MM.1S (cell line): Measurements from ENCODE around the gene NETO1.

Experiments used
- DNase-seq: peaks from one replicate; pipeline ENCODE4 v3.0.0-alpha.2; 2015
- H2AFZ ChIP-seq: fragments of 300-600 bp; sonication (generic); 2 replicates; pipeline ENCODE4 v1.6.0; 2016; ENCODE audit warnings: antibody characterized with exemption, low read length
- H3F3A ChIP-seq: fragments of 300-600 bp; sonication (generic); 2 replicates; pipeline ENCODE4 v1.6.1; 2016; ENCODE audit warnings: mild to moderate bottlenecking, antibody characterized with exemption, low read length, moderate library complexity, mixed read lengths; ENCODE audit not compliant: insufficient read depth
- H3K27ac ChIP-seq: fragments of 300-600 bp; sonication (generic); 2 replicates; pipeline ENCODE4 v1.5.1; 2016; ENCODE audit warnings: mild to moderate bottlenecking, low read length
- H3K27me3 ChIP-seq: fragments of 300-600 bp; sonication (generic); replicated peaks from 2 replicates; pipeline ENCODE4 v1.6.0; 2016; ENCODE audit warnings: low read length; ENCODE audit not compliant: insufficient read depth
- H3K36me3 ChIP-seq: fragments of 300-600 bp; sonication (generic); replicated peaks from 2 replicates; pipeline ENCODE4 v1.6.1; 2016; ENCODE audit warnings: mild to moderate bottlenecking, low read length, mixed read lengths; ENCODE audit not compliant: insufficient read depth
- H3K4me1 ChIP-seq: fragments of 300-600 bp; sonication (generic); 2 replicates; pipeline ENCODE4 v1.6.1; 2016; ENCODE audit warnings: low read length, mixed read lengths
- H3K4me2 ChIP-seq: fragments of 300-600 bp; sonication (generic); 2 replicates; pipeline ENCODE4 v1.6.0; 2016; ENCODE audit warnings: low read depth, low read length
- H3K4me3 ChIP-seq: fragments of 300-600 bp; sonication (generic); 2 replicates; pipeline ENCODE4 v1.5.1; 2016; ENCODE audit warnings: low read length, mixed read lengths
- H3K79me2 ChIP-seq: fragments of 300-600 bp; sonication (generic); 2 replicates; pipeline ENCODE4 v1.6.1; 2016; ENCODE audit warnings: mixed run types, low read length, mixed read lengths
- H3K9ac ChIP-seq: fragments of 300-600 bp; sonication (generic); 2 replicates; pipeline ENCODE4 v1.6.1; 2016; ENCODE audit warnings: low read length, mixed read lengths
- H3K9me2 ChIP-seq: fragments of 300-600 bp; sonication (generic); replicated peaks from 2 replicates; pipeline ENCODE4 v1.6.1; 2016; ENCODE audit warnings: mild to moderate bottlenecking, low read length, mixed read lengths; ENCODE audit not compliant: insufficient read depth
- H3K9me3 ChIP-seq: fragments of 300-600 bp; sonication (generic); replicated peaks from 2 replicates; pipeline ENCODE4 v1.6.1; 2016; ENCODE audit warnings: mild to moderate bottlenecking, low read length, mixed read lengths; ENCODE audit not compliant: insufficient read depth
- H4K20me1 ChIP-seq: fragments of 300-600 bp; sonication (generic); 2 replicates; pipeline ENCODE4 v1.6.1; 2016; ENCODE audit warnings: mild to moderate bottlenecking, low read length, moderate library complexity, mixed read lengths; ENCODE audit not compliant: insufficient read depth
- EZH2 ChIP-seq: fragments of 300-600 bp; sonication (generic); optimal IDR thresholded peaks from 2 replicates; pipeline ENCODE3; 2017; ENCODE audit warnings: low read depth, mild to moderate bottlenecking, antibody characterized with exemption, low read length, mixed read lengths
- EZH2phosphoT487 ChIP-seq: fragments of 300-600 bp; sonication (generic); IDR thresholded peaks from 2 replicates; pipeline ENCODE4 v1.6.1; 2018; ENCODE audit warnings: antibody characterized with exemption, low read length
- TF ChIP-seq, protein P1 (sequence below): fragments of 300-600 bp; sonication (generic); IDR thresholded peaks from 2 replicates; pipeline ENCODE4 v1.5.1; 2016; ENCODE audit warnings: antibody characterized with exemption, low read length, mixed read lengths

NETO1 gene

DNA sequence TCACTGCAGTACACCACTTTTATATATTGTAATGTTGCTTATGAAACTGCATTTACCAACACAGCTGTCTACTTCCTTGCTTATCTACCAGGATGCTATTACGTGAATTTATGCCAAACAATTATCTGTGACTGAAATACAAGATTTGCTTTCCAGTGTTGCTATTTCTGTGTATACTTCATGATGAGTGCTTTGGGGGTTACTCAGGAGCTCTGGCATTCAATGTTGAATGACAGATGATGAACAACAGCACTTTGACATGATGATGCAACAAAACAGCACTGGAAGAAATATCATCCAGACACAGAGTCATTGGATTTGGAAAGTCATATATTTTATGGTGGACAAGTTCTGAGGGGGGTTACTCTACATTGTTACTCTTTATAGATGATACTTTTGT is 125.8 kb downstream of the NETO1 start:
- Histone ChIP-seq H3K4me2 (no peak overlapping the region), H3K27me3 (no peaks in the 10 kb centered on the region), H3K36me3 (no peaks in the 10 kb centered on the region), H3K79me2 (no peaks in the 10 kb centered on the region), H2AFZ (no peak overlapping the region), H3K9me3 (no peaks in the 10 kb centered on the region), H3K9me2 (no peaks in the 10 kb centered on the region), H4K20me1 (no peaks in the 10 kb centered on the region), H3K27ac (no peak overlapping the region), H3F3A (no peaks in the 10 kb centered on the region), H3K9ac (no peak overlapping the region), H3K4me1 (no peaks in the 10 kb centered on the region), H3K4me3 (no peak overlapping the region)
- no peak for DNase-seq
- TF ChIP-seq, protein P1, sequence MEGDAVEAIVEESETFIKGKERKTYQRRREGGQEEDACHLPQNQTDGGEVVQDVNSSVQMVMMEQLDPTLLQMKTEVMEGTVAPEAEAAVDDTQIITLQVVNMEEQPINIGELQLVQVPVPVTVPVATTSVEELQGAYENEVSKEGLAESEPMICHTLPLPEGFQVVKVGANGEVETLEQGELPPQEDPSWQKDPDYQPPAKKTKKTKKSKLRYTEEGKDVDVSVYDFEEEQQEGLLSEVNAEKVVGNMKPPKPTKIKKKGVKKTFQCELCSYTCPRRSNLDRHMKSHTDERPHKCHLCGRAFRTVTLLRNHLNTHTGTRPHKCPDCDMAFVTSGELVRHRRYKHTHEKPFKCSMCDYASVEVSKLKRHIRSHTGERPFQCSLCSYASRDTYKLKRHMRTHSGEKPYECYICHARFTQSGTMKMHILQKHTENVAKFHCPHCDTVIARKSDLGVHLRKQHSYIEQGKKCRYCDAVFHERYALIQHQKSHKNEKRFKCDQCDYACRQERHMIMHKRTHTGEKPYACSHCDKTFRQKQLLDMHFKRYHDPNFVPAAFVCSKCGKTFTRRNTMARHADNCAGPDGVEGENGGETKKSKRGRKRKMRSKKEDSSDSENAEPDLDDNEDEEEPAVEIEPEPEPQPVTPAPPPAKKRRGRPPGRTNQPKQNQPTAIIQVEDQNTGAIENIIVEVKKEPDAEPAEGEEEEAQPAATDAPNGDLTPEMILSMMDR, result no peak
- no peak for TF ChIP-seq EZH2phosphoT487
- TF ChIP-seq EZH2, result no peak

DNA sequence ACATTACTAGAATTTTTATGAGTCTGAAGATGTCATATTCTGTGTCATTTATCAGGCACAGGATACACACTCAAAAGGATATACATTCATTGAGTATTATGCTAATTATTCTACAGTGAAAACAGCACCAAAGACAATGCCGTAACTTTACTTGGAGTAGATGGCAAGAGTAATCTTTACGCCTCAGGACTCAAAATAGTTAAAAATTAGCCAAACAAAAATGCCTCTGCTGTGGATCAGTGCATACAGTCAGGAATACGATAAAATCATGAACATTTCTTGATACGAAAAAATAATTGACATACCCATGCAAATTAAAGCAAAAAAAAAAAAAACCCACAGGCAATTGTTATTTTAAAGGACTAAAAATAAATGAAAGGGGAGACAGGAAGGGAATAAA is 129.7 kb downstream of the NETO1 start:
- H3K4me3 ChIP-seq, result no peak overlapping the region
- no peaks in the 10 kb centered on the region for H3K36me3 ChIP-seq
- H3K4me1 ChIP-seq, result no peaks in the 10 kb centered on the region
- H3K79me2 ChIP-seq, result no peaks in the 10 kb centered on the region
- TF ChIP-seq EZH2 (no peak), EZH2phosphoT487 (no peak)
- TF ChIP-seq, protein P1, result no peak
- no peak overlapping the region for H2AFZ ChIP-seq
- no peak overlapping the region for H3K9ac ChIP-seq
- no peaks in the 10 kb centered on the region for H3K9me3 ChIP-seq
- H3K27ac ChIP-seq, result no peak overlapping the region
- H3K27me3 ChIP-seq, result no peaks in the 10 kb centered on the region
- DNase-seq, result no peak
- no peaks in the 10 kb centered on the region for H3K9me2 ChIP-seq
- no peak overlapping the region for H3K4me2 ChIP-seq
- no peaks in the 10 kb centered on the region for H3F3A ChIP-seq
- no peaks in the 10 kb centered on the region for H4K20me1 ChIP-seq

DNA sequence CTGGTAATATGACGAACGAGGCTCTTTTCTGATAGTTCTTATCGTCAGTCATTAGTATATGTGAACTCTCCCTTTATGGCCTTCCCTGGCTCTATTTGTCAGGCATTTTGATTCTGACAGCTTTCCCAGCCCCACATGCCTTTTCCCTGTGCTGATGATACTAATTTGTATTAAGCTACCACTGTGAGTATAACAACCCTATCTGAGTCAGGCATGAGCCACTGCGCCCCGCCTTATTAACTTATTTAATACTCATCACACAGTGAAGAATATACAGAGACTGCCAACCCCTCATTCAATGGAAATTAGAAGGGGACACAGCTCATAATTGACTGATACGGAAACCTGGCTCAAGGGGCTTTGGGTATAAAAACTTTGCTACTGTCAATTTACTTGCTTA is 140.0 kb downstream of the NETO1 start:
- no peaks in the 10 kb centered on the region for H3K9me3 ChIP-seq
- H3F3A ChIP-seq, result no peaks in the 10 kb centered on the region
- H3K4me3 ChIP-seq, result no peak overlapping the region
- DNase-seq, result no peak
- no peaks in the 10 kb centered on the region for H4K20me1 ChIP-seq
- no peak overlapping the region for H2AFZ ChIP-seq
- TF ChIP-seq, protein P1, result no peak
- no peak for TF ChIP-seq EZH2
- H3K4me1 ChIP-seq, result no peaks in the 10 kb centered on the region
- H3K27me3 ChIP-seq, result no peaks in the 10 kb centered on the region
- H3K27ac ChIP-seq, result no peak overlapping the region
- no peaks in the 10 kb centered on the region for H3K9me2 ChIP-seq
- no peaks in the 10 kb centered on the region for H3K79me2 ChIP-seq
- H3K9ac ChIP-seq, result no peak overlapping the region
- no peaks in the 10 kb centered on the region for H3K36me3 ChIP-seq
- H3K4me2 ChIP-seq, result no peak overlapping the region
